Measurements from ENCODE around the gene KMT2C.

- no peak for TF ChIP-seq POLR2A (IDR thresholded peaks at IDR 0.05)
- TF ChIP-seq, protein P1, sequence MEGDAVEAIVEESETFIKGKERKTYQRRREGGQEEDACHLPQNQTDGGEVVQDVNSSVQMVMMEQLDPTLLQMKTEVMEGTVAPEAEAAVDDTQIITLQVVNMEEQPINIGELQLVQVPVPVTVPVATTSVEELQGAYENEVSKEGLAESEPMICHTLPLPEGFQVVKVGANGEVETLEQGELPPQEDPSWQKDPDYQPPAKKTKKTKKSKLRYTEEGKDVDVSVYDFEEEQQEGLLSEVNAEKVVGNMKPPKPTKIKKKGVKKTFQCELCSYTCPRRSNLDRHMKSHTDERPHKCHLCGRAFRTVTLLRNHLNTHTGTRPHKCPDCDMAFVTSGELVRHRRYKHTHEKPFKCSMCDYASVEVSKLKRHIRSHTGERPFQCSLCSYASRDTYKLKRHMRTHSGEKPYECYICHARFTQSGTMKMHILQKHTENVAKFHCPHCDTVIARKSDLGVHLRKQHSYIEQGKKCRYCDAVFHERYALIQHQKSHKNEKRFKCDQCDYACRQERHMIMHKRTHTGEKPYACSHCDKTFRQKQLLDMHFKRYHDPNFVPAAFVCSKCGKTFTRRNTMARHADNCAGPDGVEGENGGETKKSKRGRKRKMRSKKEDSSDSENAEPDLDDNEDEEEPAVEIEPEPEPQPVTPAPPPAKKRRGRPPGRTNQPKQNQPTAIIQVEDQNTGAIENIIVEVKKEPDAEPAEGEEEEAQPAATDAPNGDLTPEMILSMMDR (IDR thresholded peaks at IDR 0.05), result no peak
Measured at GRCh38 chr7:152430854-152431253, 4.9 kb downstream of the KMT2C start.
